ENCODE measurements around the gene GP1BB. TPM values are rescaled to one million over a fixed set of nuclear protein-coding genes. Genes with fewer than 3 reads are reported as not detected.

GP1BB gene
- total RNA-seq, 1 donor from 2014 or later, result 4.6 TPM

DNA sequence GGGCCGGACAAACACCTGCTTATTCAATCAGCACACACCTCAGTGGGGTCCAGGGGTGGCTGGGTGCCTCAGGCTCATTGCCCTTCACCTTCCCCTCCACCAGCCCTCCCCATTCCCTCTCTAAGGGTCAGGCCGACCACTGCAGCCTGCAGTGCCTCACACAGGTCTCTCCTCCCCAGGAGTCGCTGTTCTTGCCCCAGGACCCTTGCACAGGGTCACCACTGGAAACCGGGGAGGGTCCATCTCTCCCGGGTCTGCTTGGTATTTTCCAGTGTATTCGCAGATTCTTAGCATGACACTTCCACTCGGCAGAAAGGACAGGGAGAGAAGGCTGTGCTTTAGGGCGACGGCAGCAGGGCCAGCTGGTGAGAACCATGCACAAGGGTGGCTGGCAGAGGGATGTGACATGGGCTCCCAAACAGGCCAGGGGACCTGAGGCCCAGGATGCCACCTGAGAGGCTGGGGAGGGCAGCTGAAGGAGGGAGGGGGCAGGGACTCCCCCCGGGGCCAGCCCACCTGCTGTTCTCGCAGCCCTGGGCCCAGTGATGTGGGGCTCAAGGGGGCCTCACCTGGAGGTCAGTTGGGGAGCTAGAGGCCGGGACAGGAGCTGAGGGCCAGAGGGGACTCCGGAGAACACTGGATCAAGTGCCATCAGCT, 21.1 kb downstream of the GP1BB start:
- Mint-ChIP-seq H3K4me1 (peaks cover 4% of the 10 kb centered on the region), H3K27me3 (ENCODE audit: low read depth) (peaks cover 2% of the 10 kb centered on the region), H3K9me3 (no peaks in the 10 kb centered on the region), H3K36me3 (ENCODE audit: low read depth) (no peaks in the 10 kb centered on the region), H3K27ac (ENCODE audit: unreplicated experiment) (no peak overlapping the region), H3K4me3 (no peak overlapping the region)
- TF ChIP-seq, protein P1, sequence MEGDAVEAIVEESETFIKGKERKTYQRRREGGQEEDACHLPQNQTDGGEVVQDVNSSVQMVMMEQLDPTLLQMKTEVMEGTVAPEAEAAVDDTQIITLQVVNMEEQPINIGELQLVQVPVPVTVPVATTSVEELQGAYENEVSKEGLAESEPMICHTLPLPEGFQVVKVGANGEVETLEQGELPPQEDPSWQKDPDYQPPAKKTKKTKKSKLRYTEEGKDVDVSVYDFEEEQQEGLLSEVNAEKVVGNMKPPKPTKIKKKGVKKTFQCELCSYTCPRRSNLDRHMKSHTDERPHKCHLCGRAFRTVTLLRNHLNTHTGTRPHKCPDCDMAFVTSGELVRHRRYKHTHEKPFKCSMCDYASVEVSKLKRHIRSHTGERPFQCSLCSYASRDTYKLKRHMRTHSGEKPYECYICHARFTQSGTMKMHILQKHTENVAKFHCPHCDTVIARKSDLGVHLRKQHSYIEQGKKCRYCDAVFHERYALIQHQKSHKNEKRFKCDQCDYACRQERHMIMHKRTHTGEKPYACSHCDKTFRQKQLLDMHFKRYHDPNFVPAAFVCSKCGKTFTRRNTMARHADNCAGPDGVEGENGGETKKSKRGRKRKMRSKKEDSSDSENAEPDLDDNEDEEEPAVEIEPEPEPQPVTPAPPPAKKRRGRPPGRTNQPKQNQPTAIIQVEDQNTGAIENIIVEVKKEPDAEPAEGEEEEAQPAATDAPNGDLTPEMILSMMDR (conservative IDR thresholded peaks at IDR 0.05), result no peak
- DNase-seq (ENCODE audit: low read depth, low spot score), result no peak

DNA sequence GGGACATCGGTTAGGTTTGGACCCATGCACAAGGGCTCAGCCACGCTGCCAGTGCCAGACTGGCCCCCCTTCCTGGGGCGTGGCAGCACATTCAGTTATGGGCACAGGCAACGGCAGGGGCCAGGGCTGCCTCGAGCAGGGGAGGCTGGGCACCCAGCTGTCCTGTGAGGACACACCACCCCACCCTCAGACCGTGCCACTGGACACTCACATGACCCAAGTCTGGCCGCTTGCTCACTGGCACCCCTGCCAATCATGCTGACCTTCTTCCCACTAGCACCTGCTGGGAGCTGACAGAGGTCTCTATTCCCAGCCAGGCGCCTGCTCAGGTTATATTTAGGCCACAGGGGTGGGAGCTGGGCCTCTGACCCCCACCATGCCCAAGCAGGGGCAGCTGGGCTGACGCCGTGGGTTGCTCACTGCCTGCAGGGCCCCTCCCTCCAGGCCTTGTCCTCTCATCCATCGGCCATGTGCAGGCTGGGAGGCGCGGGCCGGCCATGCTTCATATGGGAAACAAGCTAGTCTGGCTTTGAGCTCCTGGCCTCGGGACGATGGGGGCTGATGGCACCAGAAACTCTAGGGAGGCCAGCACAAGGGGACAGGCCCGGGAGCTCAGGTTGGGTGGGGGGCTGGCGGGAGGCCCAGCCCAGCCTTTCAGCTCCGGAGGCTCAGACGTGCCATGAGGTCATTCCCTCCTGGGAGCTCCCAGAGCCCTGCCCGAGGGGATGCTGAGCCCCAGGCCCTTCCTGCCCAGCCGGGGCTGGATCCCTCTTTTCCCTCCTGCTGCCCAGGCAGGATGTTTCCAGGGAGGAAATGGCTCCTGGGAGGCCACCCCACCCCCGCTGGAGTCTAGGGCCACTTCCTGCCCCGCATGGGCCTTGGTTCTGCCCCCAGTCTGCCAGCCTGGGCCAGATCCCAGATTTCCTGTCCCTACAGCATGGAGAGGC, 22.1 kb downstream of the GP1BB start:
- TF ChIP-seq, protein P1 (conservative IDR thresholded peaks at IDR 0.05), result no peak
- Mint-ChIP-seq H3K27ac (ENCODE audit: unreplicated experiment) (no peak overlapping the region), H3K36me3 (ENCODE audit: low read depth) (no peaks in the 10 kb centered on the region), H3K9me3 (no peaks in the 10 kb centered on the region), H3K27me3 (ENCODE audit: low read depth) (peaks cover 2% of the 10 kb centered on the region), H3K4me3 (no peak overlapping the region), H3K4me1 (peaks cover 4% of the 10 kb centered on the region)
- no peak for DNase-seq (ENCODE audit: low read depth, low spot score)

- TF ChIP-seq, protein P1 (conservative IDR thresholded peaks at IDR 0.05), result no peak
- peaks cover 4% of the 10 kb centered on the region for H3K4me1 Mint-ChIP-seq
- H3K4me3 Mint-ChIP-seq, result no peak overlapping the region
- H3K27ac Mint-ChIP-seq (ENCODE audit: unreplicated experiment), result no peak overlapping the region
- no peaks in the 10 kb centered on the region for H3K9me3 Mint-ChIP-seq
- no peaks in the 10 kb centered on the region for H3K36me3 Mint-ChIP-seq (ENCODE audit: low read depth)
- H3K27me3 Mint-ChIP-seq (ENCODE audit: low read depth), result peaks cover 4% of the 10 kb centered on the region
- no peak for DNase-seq (ENCODE audit: low read depth, low spot score)
Observed at GRCh38 chr22:19746726-19747125, 23.4 kb downstream of the GP1BB start.

DNA sequence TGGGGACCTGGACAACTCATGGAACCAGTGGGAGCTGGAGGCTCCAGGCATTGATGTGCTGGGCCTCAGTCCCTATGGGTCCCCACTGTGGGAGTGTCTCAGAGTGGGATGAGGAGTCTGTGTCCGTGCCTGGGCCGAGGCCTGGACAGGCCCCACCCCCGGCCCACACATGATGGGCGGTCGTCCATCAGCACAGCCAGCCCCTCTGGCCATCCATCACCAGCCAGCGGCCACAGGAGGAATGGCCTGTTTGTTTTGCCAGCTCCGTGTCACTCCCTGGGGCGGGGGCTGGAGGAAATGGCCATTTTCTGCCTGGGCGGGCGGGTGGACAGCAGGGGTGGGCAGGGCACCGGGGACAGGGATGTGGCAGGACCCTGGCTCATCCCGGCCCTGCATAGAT, 24.2 kb downstream of the GP1BB start:
- TF ChIP-seq, protein P1 (conservative IDR thresholded peaks at IDR 0.05), result no peak
- DNase-seq (ENCODE audit: low read depth, low spot score), result no peak
- Mint-ChIP-seq H3K4me3 (no peak overlapping the region), H3K27ac (ENCODE audit: unreplicated experiment) (no peak overlapping the region), H3K36me3 (ENCODE audit: low read depth) (no peaks in the 10 kb centered on the region), H3K4me1 (peaks cover 4% of the 10 kb centered on the region), H3K27me3 (ENCODE audit: low read depth) (peaks cover 9% of the 10 kb centered on the region), H3K9me3 (no peaks in the 10 kb centered on the region)

DNA sequence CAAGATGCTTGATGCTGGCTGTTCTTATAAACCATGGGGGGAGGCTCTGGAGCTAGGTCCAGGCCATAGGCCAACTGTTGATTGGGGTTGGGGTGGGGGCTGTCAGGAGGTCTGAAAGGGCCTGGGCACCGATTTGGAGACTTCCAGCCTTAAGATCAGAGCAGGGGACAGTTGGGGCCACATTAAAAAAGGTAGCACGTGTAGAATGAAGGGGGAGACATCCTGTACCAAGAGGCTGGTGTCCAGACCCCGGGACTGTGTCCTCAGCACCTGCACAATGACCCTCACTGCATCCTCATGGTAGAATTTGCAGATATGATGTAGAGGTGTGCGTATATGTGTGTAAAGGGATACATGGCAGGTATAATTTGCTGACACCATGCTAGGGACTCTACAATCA, 24.8 kb downstream of the GP1BB start:
- Mint-ChIP-seq H3K4me3 (no peak overlapping the region), H3K27ac (ENCODE audit: unreplicated experiment) (no peak overlapping the region), H3K9me3 (no peaks in the 10 kb centered on the region), H3K36me3 (ENCODE audit: low read depth) (no peaks in the 10 kb centered on the region), H3K27me3 (ENCODE audit: low read depth) (peaks cover 15% of the 10 kb centered on the region), H3K4me1 (peaks cover 4% of the 10 kb centered on the region)
- DNase-seq (ENCODE audit: low read depth, low spot score), result no peak
- TF ChIP-seq, protein P1 (conservative IDR thresholded peaks at IDR 0.05), result no peak
